Mucosa of rectum (tissue), 2 donors: Measurements from ENCODE around the gene NIPSNAP2.

ENCODE experiments used
- H3K27ac ChIP-seq, 2 donors: one replicate each; pipeline ENCODE4 v1.7.0; 2013; ENCODE audit warnings: inconsistent platforms in 2 of 2, low read depth in 2 of 2, low read length in 2 of 2
- H3K27me3 ChIP-seq, 2 donors: one replicate each; pipeline ENCODE4 v1.7.0; 2013; ENCODE audit warnings: low read length in 2 of 2; ENCODE audit not compliant: control insufficient read depth in 2 of 2, insufficient read depth in 2 of 2
- H3K36me3 ChIP-seq, 2 donors: one replicate each; pipeline ENCODE4 v1.7.0; 2013; ENCODE audit warnings: low read length in 2 of 2; ENCODE audit not compliant: control insufficient read depth in 2 of 2, insufficient read depth in 2 of 2
- H3K4me1 ChIP-seq, 2 donors: one replicate each; pipeline ENCODE4 v1.7.0; 2013; ENCODE audit warnings: low read length in 2 of 2, mild to moderate bottlenecking in 1 of 2; ENCODE audit not compliant: control insufficient read depth in 2 of 2, insufficient read depth in 2 of 2
- H3K4me3 ChIP-seq, 2 donors: one replicate each; pipeline ENCODE4 v1.7.0; 2013; ENCODE audit warnings: low read length in 2 of 2
- H3K9ac ChIP-seq, 2 donors: one replicate each; pipeline ENCODE4 v1.7.0; 2013; ENCODE audit warnings: low read length in 2 of 2, low read depth in 1 of 2, mild to moderate bottlenecking in 1 of 2
- H3K9me3 ChIP-seq, 2 donors: one replicate each; pipeline ENCODE4 v1.7.0; 2013; ENCODE audit warnings: low read length in 2 of 2; ENCODE audit not compliant: control insufficient read depth in 2 of 2
- donor health status: healthy.
- donor health status: Normal muscosa, but diverticular disease.

Gene NIPSNAP2

DNA sequence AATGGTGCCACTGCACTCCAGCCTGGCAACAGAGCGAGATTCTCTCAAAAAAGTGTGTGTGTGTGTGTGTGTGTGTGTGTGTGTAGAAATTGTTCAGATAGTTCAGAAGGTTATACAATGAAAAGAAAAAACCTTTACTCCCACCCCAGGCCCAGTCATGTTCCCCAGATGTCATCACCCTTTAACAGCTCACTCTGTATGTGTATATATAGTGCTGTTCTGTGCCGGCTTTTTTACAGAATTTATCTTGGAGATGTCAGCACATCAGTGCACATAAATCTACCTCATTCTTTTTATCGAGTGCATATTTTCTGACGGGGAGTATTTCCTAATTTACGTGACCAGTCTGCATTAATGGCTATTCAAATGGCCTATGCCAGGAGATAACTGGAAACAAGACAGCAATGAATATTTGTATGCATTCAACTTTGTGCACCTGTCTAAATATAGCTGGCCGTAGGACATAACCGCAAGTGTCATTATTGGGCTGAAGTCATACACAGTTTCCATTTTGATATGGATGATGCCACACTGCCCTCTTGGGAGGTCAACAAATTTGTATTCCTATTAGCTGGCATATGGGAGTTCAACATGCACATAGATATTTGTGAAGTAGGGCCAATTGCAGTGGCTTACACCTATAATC, 11.7 kb downstream of the NIPSNAP2 start:
- Histone ChIP-seq H3K27me3 (no peaks in the 10 kb centered on the region), H3K4me1 (no peaks in the 10 kb centered on the region), H3K36me3 (peaks cover 29 to 32% of the 10 kb centered on the region in 2 donors), H3K4me3 (no peak overlapping the region), H3K9me3 (no peaks in the 10 kb centered on the region), H3K9ac (no peak overlapping the region), H3K27ac (no peak overlapping the region)

DNA sequence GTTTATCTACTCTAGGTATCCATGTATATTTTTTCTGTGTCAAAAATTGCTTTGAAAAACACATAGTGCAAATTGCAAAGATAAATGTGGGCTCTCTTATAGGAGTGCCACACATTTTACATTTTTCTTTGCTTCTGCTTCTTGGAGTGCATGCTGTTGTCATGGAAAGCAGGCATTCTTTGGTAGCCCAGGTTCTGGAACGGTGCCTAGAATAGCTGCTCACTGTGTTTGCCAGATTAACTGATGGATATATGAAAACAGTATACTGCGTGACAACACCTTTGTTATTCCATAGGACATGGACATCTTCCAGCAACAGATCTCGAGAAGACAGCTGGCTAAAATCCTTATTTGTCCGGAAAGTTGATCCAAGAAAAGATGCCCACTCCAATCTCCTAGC, 13.4 kb downstream of the NIPSNAP2 start:
- Histone ChIP-seq H3K27me3 (no peaks in the 10 kb centered on the region), H3K9me3 (no peaks in the 10 kb centered on the region), H3K4me3 (no peak overlapping the region), H3K27ac (no peak overlapping the region), H3K36me3 (peaks cover 35 to 43% of the 10 kb centered on the region in 2 donors), H3K4me1 (no peaks in the 10 kb centered on the region), H3K9ac (no peak overlapping the region)

DNA sequence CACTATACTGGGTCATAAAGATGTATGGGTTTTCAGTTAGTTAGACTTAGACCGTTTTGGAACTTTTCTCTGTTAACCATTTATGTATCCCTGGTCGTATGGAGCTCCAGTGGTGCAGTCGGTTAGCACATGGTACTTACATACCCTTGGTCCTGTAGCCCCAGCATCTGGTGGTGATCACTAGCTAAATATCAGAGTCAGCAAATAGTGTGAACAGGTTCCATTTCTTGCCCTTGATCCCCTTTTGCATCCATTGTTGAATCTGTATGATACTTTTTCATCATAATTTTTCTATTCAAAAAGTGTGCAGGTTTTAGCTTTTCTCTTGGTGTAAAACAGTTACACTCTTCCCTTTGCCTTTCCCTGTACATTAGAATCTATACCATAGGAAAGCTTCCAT, 15.9 kb downstream of the NIPSNAP2 start:
- Histone ChIP-seq H3K4me3 (no peak overlapping the region), H3K9me3 (no peaks in the 10 kb centered on the region), H3K4me1 (no peaks in the 10 kb centered on the region), H3K9ac (no peak overlapping the region), H3K27ac (no peak overlapping the region), H3K36me3 (peaks cover 57 to 59% of the 10 kb centered on the region in 2 donors), H3K27me3 (no peaks in the 10 kb centered on the region)

DNA sequence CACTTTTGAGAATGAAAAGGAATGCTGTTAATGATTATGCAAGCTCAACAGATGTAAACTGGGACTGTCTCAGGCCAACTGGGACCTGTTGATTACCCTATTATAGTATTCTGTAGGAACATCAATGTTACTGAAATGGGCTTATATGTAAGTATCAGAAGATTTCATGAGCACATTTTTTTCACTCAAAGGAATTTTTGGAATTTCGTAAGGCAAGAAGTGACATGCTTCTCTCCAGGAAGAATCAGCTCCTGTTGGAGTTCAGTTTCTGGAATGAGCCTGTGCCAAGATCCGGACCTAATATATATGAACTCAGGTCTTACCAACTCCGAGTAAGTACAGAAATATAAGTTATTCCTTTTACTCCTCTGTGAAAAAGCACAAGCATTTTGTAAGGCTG, 19.2 kb downstream of the NIPSNAP2 start:
- Histone ChIP-seq H3K27ac (no peak overlapping the region), H3K36me3 (peaks cover 51 to 62% of the 10 kb centered on the region in 2 donors), H3K4me3 (no peak overlapping the region), H3K9me3 (no peaks in the 10 kb centered on the region), H3K9ac (no peak overlapping the region), H3K27me3 (no peaks in the 10 kb centered on the region), H3K4me1 (no peaks in the 10 kb centered on the region)

DNA sequence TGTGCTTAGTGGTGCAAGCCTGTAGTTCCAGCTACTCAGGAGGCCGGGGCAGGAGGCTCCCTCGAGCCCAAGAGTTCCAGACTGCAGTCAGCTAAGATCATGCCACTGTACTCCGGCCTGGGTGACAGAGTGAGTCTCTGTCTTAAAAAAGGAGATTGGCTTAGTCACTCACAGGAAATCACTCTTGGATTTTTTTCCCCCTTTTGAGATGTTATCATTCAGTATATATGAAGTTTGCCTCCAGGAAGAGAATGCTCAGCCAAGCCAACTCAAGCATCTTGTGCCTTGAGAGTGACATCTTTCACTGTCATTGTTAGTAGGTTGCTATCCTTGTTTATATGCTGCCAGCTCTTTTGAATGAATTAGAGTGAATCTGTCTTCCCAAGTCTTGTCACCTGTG, 28.0 kb downstream of the NIPSNAP2 start:
- Histone ChIP-seq H3K36me3 (peaks cover 24 to 38% of the 10 kb centered on the region in 2 donors), H3K27me3 (no peaks in the 10 kb centered on the region), H3K4me1 (no peaks in the 10 kb centered on the region), H3K4me3 (no peak overlapping the region), H3K27ac (no peak overlapping the region), H3K9ac (no peak overlapping the region), H3K9me3 (no peaks in the 10 kb centered on the region)

DNA sequence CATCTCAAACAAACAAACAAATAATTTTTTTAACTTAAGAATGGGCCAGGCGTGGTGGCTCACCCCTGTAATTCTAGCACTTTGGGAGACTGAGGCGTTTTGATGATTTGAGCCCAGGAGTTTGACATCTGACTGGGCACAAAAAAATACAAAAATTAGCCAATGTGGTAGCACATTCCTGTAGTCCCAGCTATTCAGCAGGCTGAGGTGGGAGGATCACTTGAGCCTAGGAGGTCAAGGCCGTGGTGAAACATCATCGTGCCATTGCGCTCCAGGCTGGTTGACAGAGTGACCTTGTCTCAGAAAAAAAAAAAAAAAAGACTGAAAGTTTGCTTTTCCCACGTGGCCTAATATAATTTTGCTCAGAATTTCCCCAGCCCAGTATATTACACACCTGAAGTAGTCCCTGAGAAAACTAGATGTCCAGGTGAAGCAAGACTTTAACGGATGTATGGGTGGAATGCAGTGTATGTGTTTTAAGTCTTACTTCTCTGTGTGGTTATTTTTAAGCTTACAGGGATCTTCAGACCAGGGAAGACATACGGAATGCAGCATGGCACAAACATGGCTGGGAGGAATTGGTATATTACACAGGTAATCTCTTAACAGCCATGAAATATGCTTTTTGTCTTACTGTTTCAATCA, 32.6 kb downstream of the NIPSNAP2 start:
- no peak overlapping the region for H3K27ac ChIP-seq
- H3K27me3 ChIP-seq: no peaks in the 10 kb centered on the region

DNA sequence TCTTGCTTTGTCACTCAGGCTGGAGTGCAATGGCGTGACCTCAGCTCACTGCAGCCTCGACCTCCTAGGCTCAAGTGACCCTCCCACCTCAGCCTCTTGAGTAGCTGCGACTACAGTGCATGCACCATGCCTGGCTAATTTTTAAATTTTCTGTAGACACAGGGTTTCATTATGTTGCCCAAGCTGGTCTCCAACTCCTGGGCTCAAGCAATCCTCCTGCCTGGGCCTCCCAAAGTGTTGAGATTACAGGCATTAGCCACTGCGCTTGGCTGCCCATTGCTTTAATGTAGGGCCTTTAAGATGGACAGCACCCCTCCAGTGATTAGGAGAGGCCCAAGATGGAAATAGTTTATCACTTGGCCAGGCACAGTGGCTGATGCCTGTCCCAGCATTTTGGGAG, 39.4 kb downstream of the NIPSNAP2 start:
- Histone ChIP-seq H3K4me3 (no peak overlapping the region), H3K36me3 (peaks cover 3 to 6% of the 10 kb centered on the region in 2 donors), H3K9ac (no peak overlapping the region), H3K9me3 (no peaks in the 10 kb centered on the region), H3K4me1 (no peaks in the 10 kb centered on the region), H3K27me3 (no peaks in the 10 kb centered on the region), H3K27ac (no peak overlapping the region)

More for the DNA sequence above, 32.6 kb downstream of the NIPSNAP2 start:
- Histone ChIP-seq H3K9ac (no peak overlapping the region), H3K36me3 (peaks cover 30 to 36% of the 10 kb centered on the region in 2 donors), H3K4me1 (no peaks in the 10 kb centered on the region), H3K9me3 (no peaks in the 10 kb centered on the region), H3K4me3 (no peak overlapping the region)

DNA sequence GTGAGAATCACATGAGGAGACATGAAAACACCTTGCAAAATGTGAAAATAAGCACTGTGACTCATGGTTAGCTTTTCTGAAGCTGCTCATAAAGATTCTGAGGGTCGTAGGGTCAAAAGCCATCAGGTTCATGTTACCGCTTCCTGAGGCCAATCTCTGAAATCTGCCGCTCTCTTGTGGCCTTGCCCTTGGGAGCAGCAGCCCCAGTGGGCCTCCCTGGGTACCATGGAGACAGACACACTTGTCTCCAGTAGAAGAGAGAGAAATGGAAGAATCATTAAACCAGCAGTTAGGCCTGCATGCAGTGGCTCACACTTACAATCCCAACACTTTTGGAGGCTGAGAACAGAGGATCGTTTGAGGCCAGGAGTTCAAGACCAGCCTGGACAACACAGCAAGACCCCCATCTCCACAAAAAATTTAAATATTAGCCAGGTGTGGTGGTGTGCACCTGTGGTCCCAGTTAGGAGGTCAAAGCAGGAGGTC, 42.8 kb downstream of the NIPSNAP2 start:
- Histone ChIP-seq H3K9ac (no peak overlapping the region), H3K27ac (no peak overlapping the region), H3K27me3 (no peaks in the 10 kb centered on the region), H3K4me1 (peaks cover 0 to 2% of the 10 kb centered on the region in 2 donors), H3K9me3 (no peaks in the 10 kb centered on the region), H3K36me3 (no peaks in the 10 kb centered on the region), H3K4me3 (no peak overlapping the region)

DNA sequence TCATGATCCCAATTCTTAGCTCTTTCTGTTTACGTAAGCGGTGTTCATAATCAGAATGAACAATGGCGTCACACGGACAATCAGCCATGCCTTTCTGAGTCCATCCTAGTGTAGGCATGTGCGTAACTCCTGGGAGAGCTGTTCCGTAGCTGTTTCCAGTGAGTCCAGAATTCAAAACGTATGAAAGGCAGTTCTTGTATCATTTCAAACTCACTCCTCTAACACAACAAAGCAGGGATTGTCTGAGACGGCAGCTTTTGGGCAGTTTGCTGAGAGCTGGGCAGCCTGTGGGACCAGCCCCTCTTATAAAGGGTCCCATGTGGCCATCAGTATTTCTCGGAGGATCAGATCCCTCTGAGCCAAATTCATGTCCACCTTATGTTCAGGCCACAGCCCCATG, 43.5 kb downstream of the NIPSNAP2 start:
- Histone ChIP-seq H3K27me3 (no peaks in the 10 kb centered on the region), H3K9me3 (no peaks in the 10 kb centered on the region), H3K27ac (no peak overlapping the region), H3K4me1 (peaks cover 0 to 2% of the 10 kb centered on the region in 2 donors), H3K36me3 (no peaks in the 10 kb centered on the region), H3K4me3 (no peak overlapping the region), H3K9ac (no peak overlapping the region)

DNA sequence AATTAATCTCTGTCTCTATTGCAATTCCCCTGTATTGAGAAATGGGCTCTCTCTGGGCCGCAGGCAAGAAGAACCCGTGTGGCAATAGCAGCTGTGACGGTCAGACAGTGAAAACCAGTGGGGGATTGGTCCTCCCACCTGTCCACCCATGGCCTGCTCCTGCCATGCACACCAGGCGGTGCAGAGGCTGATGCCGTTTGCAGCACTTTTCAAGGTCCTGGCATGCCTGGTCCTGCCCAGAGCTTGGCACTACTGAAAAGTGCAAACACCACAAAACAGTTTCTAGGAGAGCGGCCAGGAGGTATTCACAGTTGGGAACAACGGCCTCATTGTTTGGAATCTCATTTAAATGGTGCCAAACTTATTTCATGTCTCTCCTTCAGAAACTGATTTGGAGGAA, 45.3 kb downstream of the NIPSNAP2 start:
- H3K4me1 ChIP-seq: peaks cover 0 to 2% of the 10 kb centered on the region in 2 donors
- peaks cover 0 to 5% of the 10 kb centered on the region in 2 donors for H3K36me3 ChIP-seq
- no peak overlapping the region for H3K4me3 ChIP-seq
- no peak overlapping the region for H3K27ac ChIP-seq
- H3K9me3 ChIP-seq: no peaks in the 10 kb centered on the region
- H3K27me3 ChIP-seq: no peaks in the 10 kb centered on the region
- no peak overlapping the region for H3K9ac ChIP-seq
